Fibroblast of lung (primary cell): ENCODE data around the gene MDC1. TPM values are rescaled to one million over a fixed set of nuclear protein-coding genes. Genes with fewer than 3 reads are reported as not detected.

Source experiments
- DNase-seq, 2 donors: peaks; one replicate each; pipeline versions ENCODE4 v3.0.0 to v3.0.0-alpha.2; 2010; ENCODE audit warnings: low read depth in 2 of 2
- H2AFZ ChIP-seq: 2 replicates; pipeline ENCODE4 v1.5.1; 2012; ENCODE audit warnings: low read length, control low read depth, inconsistent platforms
- H3K27ac ChIP-seq: 2 replicates; pipeline ENCODE4 v1.5.1; 2011; ENCODE audit warnings: low read length, control low read depth; ENCODE audit not compliant: insufficient read depth
- H3K27me3 ChIP-seq: 2 replicates; pipeline ENCODE4 v1.5.1; 2011; ENCODE audit warnings: mild to moderate bottlenecking, low read length; ENCODE audit not compliant: control insufficient read depth, insufficient read depth
- H3K36me3 ChIP-seq: 2 replicates; pipeline ENCODE4 v1.5.1; 2011; ENCODE audit warnings: low read length; ENCODE audit not compliant: control insufficient read depth, insufficient read depth
- H3K4me1 ChIP-seq: 2 replicates; pipeline ENCODE4 v1.5.1; 2011; ENCODE audit warnings: low read length; ENCODE audit not compliant: control insufficient read depth, insufficient read depth; ENCODE audit errors: extremely low read depth
- H3K4me2 ChIP-seq: 2 replicates; pipeline ENCODE4 v1.5.1; 2011; ENCODE audit warnings: low read length, control low read depth; ENCODE audit not compliant: insufficient read depth; ENCODE audit errors: extremely low read depth
- H3K4me3 ChIP-seq, 4 experiments: fragments of 200-600 bp in 1 of 4; sonication (generic) in 1 of 4; replicated peaks in 1 of 4; 2 replicates each; pipeline ENCODE4 v1.5.1; 2011 to 2016; ENCODE audit warnings: low read length in 4 of 4, low read depth in 3 of 4, mild to moderate bottlenecking in 3 of 4, control low read depth in 2 of 4, inconsistent platforms in 1 of 4, mixed read lengths in 1 of 4; ENCODE audit not compliant: insufficient read depth in 1 of 4; ENCODE audit errors: control extremely low read depth in 1 of 4
- H3K79me2 ChIP-seq: 2 replicates; pipeline ENCODE4 v1.5.1; 2012; ENCODE audit warnings: mild to moderate bottlenecking, low read length, inconsistent platforms; ENCODE audit not compliant: control insufficient read depth, insufficient read depth
- H3K9ac ChIP-seq: 2 replicates; pipeline ENCODE4 v1.5.1; 2011; ENCODE audit warnings: mild to moderate bottlenecking, low read length, control low read depth; ENCODE audit not compliant: insufficient read depth
- H3K9me3 ChIP-seq: 2 replicates; pipeline ENCODE4 v1.5.1; 2012; ENCODE audit warnings: low read depth, low read length; ENCODE audit not compliant: control insufficient read depth, insufficient read depth
- H4K20me1 ChIP-seq: 2 replicates; pipeline ENCODE4 v1.5.1; 2011; ENCODE audit warnings: low read length; ENCODE audit not compliant: control insufficient read depth, insufficient read depth; ENCODE audit errors: extremely low read depth
- CTCF ChIP-seq, 2 donors: IDR thresholded peaks in 1 of 2; conservative IDR thresholded peaks in 1 of 2; 1 replicate in 1 of 2; 2 replicates in 1 of 2; pipeline ENCODE4 v1.5.1; 2011 to 2012; ENCODE audit warnings: low read length in 2 of 2, control low read depth in 1 of 2, inconsistent platforms in 1 of 2, low read depth in 1 of 2, mild to moderate bottlenecking in 1 of 2
- EZH2 ChIP-seq: IDR thresholded peaks from 2 replicates; pipeline ENCODE4 v1.5.1; 2012; ENCODE audit warnings: low read length, control low read depth, mild to moderate bottlenecking; ENCODE audit errors: missing control alignments
- polyA plus RNA-seq, 2 donors: library from polyadenylated mRNA; depleted of rRNA in 1 of 2; stranded (reverse) in 1 of 2; unstranded in 1 of 2; fragments of >200 nt; gene quantifications; 2 replicates each; pipeline ENCODE4 v1.2.1, GENCODE V29; 2011 to 2012; ENCODE audit warnings: missing spikeins in 1 of 2
- total RNA-seq: library from RNA; depleted of rRNA; stranded (reverse); fragments of >200 nt; gene quantifications from 2 replicates; pipeline ENCODE4 v1.2.1, GENCODE V29; 2014

MDC1 gene
- total and polyA plus RNA-seq, 2 donors (not counting 1 experiment from before 2014, with no cell fraction given), result 3.3 to 5.0 TPM

GRCh38 chr6:30705620-30706019, 11.5 kb downstream of the MDC1 start:
- H3K9me3 ChIP-seq, result no peaks in the 10 kb centered on the region
- DNase-seq, result no peak
- H3K9ac ChIP-seq, result no peak overlapping the region
- H3K4me1 ChIP-seq, result no peaks in the 10 kb centered on the region
- H3K4me3 ChIP-seq, result no peak overlapping the region
- no peaks in the 10 kb centered on the region for H3K36me3 ChIP-seq
- H3K79me2 ChIP-seq, result no peaks in the 10 kb centered on the region
- H3K27me3 ChIP-seq, result no peaks in the 10 kb centered on the region
- TF ChIP-seq EZH2 (no peak), CTCF (conservative IDR thresholded peaks at IDR 0.05 in 1 of 2, IDR thresholded peaks at IDR 0.05 in 1 of 2; ENCODE audit: low read depth in 1 of 2, low read length in 2 of 2) (no peak)
- no peak overlapping the region for H3K27ac ChIP-seq
- no peak overlapping the region for H2AFZ ChIP-seq
- no peak overlapping the region for H3K4me2 ChIP-seq
- no peaks in the 10 kb centered on the region for H4K20me1 ChIP-seq

GRCh38 chr6:30703821-30704220, 13.3 kb downstream of the MDC1 start:
- Histone ChIP-seq H3K27me3 (no peaks in the 10 kb centered on the region), H3K27ac (no peak overlapping the region), H3K9ac (no peak overlapping the region), H4K20me1 (no peaks in the 10 kb centered on the region), H3K9me3 (no peaks in the 10 kb centered on the region), H3K4me3 (no peak overlapping the region), H3K4me1 (no peaks in the 10 kb centered on the region), H3K79me2 (no peaks in the 10 kb centered on the region), H2AFZ (no peak overlapping the region), H3K4me2 (no peak overlapping the region), H3K36me3 (peaks cover 3% of the 10 kb centered on the region)
- DNase-seq, result no peak
- TF ChIP-seq EZH2 (no peak), CTCF (conservative IDR thresholded peaks at IDR 0.05 in 1 of 2, IDR thresholded peaks at IDR 0.05 in 1 of 2; ENCODE audit: low read depth in 1 of 2, low read length in 2 of 2) (no peak)

GRCh38 chr6:30703011-30703410, 14.1 kb downstream of the MDC1 start:
- Histone ChIP-seq H3K9me3 (no peaks in the 10 kb centered on the region), H2AFZ (no peak overlapping the region), H3K36me3 (peaks cover 3% of the 10 kb centered on the region), H3K4me3 (no peak overlapping the region), H3K79me2 (no peaks in the 10 kb centered on the region), H3K4me1 (no peaks in the 10 kb centered on the region), H3K4me2 (no peak overlapping the region), H3K27ac (no peak overlapping the region), H3K27me3 (no peaks in the 10 kb centered on the region), H4K20me1 (no peaks in the 10 kb centered on the region), H3K9ac (no peak overlapping the region)
- DNase-seq, result no peak
- TF ChIP-seq EZH2 (no peak), CTCF (conservative IDR thresholded peaks at IDR 0.05 in 1 of 2, IDR thresholded peaks at IDR 0.05 in 1 of 2; ENCODE audit: low read depth in 1 of 2, low read length in 2 of 2) (no peak)
